HG03060 (cell line): ENCODE data around the gene HGS.

Experiments used
- ATAC-seq: cut with Tn5 transposase; IDR thresholded peaks from one replicate; pipeline ENCODE4 v1.9.1; 2021; ENCODE audit warnings: low read depth, moderate number of reproducible peaks; ENCODE audit not compliant: unreplicated experiment

The HGS gene

GRCh38 chr17:81715872-81716673 is 32.3 kb downstream of the HGS start:
- no peak for ATAC-seq

DNA sequence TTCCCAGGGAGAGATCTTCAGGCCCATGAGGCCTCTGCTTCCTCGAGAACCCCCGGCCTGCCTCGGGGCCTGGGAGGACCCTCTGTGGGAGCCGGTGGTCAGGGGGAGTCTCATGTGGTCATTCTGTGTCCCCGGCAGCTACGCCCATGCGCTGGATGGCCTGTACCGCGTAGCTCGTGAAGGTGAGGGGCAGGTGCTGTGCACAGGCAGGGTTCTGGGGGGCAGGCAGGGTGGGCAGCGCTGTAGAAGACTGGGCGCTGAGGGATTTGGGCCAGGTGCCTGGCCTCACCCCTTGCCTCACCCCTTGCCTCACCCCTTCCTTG is 32.8 kb downstream of the HGS start:
- ATAC-seq, result no peak

GRCh38 chr17:81717049-81717765 is 33.4 kb downstream of the HGS start:
- ATAC-seq, result no peak

GRCh38 chr17:81717766-81718089 is 33.9 kb downstream of the HGS start:
- ATAC-seq, result no peak

- no peak for ATAC-seq
These were observed 35.8 kb downstream of the HGS start for GRCh38 chr17:81719410-81720266.

DNA sequence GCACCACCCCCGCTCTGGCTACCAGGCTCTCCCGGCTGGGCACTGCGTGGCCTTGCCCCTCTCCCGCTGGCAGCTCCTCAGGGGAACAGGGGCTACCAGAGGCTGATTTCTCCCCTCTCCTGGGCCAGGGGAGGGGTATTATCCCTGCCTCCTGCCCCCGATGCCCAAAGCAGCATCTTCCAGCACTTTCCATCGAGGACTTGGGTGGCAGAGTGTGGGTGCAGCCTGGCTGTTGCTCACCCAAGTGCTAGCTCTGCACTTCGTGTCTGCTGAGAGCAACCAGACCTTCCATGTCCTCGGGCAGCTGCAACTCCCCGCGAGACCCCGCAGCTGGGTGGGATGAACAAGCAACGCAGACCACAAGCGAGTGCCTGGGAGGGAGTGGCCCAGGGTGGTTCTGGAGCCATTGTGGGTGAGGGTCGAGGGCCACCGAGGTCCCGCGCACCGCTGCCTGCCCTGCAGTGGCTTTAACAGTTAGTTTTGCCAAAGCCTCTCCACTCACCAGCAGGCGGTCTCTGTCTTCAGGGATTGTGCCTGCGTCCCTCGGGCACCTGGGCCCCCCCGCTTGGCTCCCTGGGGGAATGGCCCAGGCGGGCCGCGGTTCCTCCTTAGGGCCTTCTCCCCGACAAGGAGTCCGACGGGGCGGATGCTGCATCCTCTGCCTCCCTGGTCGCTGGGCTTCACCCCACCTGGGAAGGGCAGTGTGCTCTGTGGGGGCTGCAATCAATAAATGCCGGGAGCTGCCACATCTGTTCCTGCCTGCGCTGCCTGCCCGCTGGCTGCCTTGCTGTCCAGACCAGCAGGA is 36.7 kb downstream of the HGS start:
- no peak for ATAC-seq

GRCh38 chr17:81722184-81723120 is 38.6 kb downstream of the HGS start:
- ATAC-seq, result no peak

- no peak for ATAC-seq
These were observed 39.9 kb downstream of the HGS start for GRCh38 chr17:81723651-81724209.

DNA sequence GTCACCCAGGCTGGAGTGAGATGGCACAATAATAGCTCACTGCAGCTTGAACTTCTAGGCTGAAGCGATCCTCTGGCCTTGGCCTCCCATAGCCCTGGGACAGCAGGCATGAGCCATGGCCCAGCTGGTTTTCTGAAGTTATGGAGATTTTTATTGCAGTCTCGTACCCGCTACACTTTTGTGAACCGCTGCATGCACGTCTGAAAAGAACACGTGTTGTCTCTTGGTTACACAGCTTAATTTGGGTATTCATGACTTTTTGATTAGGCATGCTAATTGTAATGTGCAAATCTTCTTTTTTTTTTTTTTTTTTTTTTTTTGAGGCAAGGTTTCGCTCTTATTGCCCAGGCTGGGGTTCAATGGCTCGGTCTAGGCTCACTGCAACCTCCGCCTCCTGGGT is 41.6 kb downstream of the HGS start:
- no peak for ATAC-seq

- ATAC-seq, result no peak
These were observed 42.2 kb downstream of the HGS start for GRCh38 chr17:81726004-81726403.

- no peak for ATAC-seq
These were observed 43.7 kb downstream of the HGS start for GRCh38 chr17:81727324-81728031.

DNA sequence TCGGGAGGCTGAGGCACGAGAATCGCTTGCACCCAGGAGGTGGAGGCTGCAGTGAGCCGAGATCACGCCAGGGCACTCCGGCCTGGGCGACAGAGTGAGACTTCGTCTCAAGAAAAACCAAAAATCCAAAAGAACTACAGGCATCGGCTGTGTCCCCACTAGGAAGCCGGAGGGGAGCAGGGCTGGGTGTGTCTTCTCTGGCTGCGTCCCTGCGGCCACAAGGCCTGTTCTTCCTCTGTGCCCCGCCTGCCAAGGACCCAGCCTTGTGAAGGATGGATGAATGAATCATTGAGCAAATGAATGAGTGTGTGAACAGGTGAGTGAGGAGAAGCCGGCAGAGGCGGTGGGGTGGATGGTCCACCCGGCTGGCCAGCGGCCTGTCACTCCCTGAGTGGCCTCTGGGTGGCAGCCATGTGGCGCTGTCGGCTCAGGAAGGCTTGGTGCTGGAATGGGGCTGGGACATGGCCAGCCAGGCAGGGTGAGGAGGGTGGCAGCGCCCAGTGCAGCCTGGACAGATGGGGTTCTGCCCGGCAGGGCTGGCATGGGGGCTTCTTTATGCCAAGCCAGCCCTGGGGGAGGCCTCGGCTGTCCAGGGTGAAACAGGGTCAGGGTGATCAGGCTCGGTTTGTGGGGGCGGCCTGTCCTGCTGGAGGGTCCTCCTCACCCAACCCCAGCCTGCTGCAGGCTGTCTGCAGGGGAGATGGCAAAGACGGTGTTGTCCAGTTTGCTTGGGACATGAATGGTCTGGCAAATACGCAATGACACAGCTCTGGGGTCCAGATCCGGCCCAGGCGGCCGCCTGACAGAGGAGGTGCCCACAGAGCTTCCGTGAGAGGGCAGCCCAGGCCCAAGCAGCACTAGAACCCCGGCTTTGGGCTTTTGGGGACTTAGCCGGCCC is 49.9 kb downstream of the HGS start:
- no peak for ATAC-seq

DNA sequence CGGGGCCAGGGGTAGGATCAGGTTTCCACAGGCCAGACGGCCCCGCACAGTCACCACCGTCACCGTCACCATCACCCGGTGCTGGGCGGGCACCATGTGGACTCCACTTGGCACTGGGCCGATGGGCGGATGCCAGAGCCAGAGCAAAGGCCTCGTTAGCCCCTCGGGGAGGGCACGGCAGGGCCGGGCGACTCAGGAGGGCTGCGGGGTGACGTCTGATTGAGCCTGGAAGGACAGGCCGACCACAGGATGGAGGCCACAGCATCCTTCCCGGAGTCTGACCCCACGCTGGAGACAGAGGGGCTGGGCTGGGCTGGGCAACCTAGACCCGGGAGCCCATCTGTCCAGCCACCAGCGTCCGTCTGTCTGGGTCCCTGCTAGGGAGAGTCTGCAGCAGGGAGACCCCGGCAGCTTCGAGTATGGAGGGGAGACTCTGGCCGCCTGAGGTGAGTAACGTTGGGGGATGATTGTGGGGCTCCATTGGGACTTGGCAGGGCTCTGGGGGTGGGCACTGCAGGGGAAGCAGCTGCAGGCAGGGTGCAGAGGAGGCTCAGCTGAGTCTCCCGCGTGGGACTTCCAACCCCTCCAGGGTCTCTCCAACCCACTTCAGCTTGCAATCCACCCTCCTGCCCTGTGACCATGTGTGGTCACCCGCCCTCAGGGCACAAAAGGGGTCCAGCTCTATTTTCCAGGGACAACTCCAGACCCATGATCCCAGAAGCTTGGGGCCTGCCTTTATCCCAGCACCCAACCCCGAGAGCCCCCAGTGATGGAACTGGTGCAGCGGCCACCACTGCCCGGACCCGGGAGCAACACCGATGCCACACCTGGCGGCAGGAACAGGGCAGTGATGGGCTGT is 50.8 kb downstream of the HGS start:
- ATAC-seq, result no peak

DNA sequence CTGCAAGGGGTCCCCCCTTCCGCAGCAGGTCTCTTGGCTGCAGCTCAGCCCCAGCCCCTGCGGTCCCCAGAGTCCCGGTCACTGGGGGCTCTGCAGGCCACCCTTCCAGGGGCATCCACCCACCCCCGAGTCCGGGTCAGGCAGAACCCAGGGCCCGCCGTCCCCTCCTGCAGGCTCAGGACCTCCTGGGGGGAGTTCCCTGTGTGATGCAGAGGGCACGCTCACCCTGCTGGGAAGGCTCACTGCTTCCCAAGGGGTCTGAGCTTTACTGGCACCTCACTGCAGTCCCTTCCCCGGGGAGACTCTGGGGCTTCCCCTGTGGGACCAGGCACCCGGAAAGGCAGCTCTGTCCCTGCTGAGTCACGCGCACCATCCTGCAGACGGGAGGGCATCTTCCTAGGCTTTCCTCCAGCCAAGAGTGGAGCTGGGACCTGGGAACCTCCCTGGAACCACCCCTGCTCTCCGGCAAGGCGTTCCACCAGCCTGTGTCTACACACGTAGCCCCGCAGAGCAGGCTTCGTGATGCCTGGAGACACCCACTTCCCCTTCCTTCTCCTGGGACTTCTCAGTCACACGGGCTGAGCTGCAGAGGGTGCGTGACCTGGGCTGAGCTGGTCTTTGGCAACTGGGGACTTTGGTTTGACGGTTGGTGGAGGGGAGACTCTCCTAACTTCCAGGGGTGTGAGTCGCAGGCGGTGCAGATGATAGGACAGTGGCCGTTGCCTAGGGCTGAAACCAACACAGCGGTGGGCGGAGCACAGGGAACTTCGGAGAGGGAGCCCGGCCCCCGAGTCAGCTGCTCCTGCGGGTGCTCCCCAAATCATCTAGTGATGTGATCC is 51.7 kb downstream of the HGS start:
- ATAC-seq, result no peak

DNA sequence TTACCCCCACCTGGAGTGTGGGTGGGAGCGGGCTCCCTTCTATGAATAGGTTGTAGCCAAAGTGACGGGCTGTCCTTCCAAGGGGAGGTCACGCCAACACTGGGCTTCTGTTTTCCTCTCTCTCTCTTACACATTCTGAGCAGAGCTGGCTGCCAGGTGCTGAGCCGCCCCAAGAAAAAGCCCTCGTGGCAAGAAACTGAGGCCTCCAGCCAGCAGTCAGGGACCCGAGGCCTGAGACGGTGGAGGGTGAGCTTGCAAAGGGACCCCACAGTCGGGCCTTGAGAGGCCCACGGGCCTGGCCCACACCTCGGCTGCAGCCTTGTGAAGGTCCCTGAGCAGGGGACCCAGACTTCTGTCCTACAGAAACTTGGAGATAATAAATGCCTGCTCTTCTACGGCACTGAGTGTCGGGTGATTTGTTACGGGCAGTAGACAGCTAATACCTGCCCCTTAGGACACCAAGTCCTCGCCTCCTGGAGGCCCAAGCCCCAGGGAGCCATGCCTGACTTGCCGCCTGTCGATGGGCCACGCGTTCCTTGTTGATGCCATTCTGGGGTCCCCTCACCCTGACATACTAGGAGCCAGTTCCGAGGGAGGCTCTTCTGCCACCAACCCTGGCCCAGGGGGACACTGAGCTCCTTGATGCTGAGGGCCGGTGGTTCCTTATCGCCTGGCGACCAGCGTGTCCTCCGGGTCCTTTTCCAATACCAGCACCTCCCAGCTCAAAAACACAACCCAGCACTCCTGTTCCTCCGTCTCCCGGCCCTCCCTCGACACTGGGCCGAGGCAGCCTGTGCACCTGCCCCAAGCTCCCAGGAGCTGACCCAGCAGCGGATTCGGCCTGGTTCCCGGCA is 54.4 kb downstream of the HGS start:
- no peak for ATAC-seq
